D341Med (cell line): ENCODE data around the gene SLC37A2.
A peak's percentile ranks its signal among the peaks of the same experiment; 100 is the strongest.
"Not testable (repeated sequence)": the region's sequence is repeated elsewhere in the genome, so short reads cannot be mapped to it uniquely, and the experiment has no call there.

ENCODE experiments used
- DNase-seq: peaks from one replicate; pipeline ENCODE4 v3.0.0; 2012; ENCODE audit warnings: low spot score

SLC37A2 gene

GRCh38 chr11:125084057-125084416 is 20.9 kb downstream of the SLC37A2 start:
- DNase-seq, result peak; percentile 8

- peak; percentile 9 for DNase-seq
Observed at GRCh38 chr11:125084761-125085231, 21.7 kb downstream of the SLC37A2 start.

GRCh38 chr11:125085301-125086081 is 22.4 kb downstream of the SLC37A2 start:
- DNase-seq, result peak; percentile 34

GRCh38 chr11:125086633-125087296 is 23.7 kb downstream of the SLC37A2 start:
- DNase-seq, result peak; percentile 16

GRCh38 chr11:125088123-125088522 is 25.0 kb downstream of the SLC37A2 start:
- no peak for DNase-seq

- DNase-seq, result peak; percentile 17
Observed at GRCh38 chr11:125088576-125089455, 25.7 kb downstream of the SLC37A2 start.

GRCh38 chr11:125089481-125089880 is 26.4 kb downstream of the SLC37A2 start:
- not testable (repeated sequence) for DNase-seq

GRCh38 chr11:125090151-125090550 is 27.0 kb downstream of the SLC37A2 start:
- DNase-seq, result not testable (repeated sequence)

- peak; percentile 28 for DNase-seq
Observed at GRCh38 chr11:125090816-125091215, 27.7 kb downstream of the SLC37A2 start.

- peak; percentile 81 for DNase-seq
Observed at GRCh38 chr11:125091247-125091876, 28.3 kb downstream of the SLC37A2 start.

GRCh38 chr11:125091877-125092664 is 29.0 kb downstream of the SLC37A2 start:
- no peak for DNase-seq

GRCh38 chr11:125092669-125093068 is 29.6 kb downstream of the SLC37A2 start:
- peak; percentile 20 for DNase-seq

GRCh38 chr11:125093502-125093901 is 30.4 kb downstream of the SLC37A2 start:
- DNase-seq, result no peak

GRCh38 chr11:125094731-125095130 is 31.6 kb downstream of the SLC37A2 start:
- DNase-seq, result no peak

GRCh38 chr11:125100136-125100535 is 37.0 kb downstream of the SLC37A2 start:
- DNase-seq, result no peak

GRCh38 chr11:125101596-125101995 is 38.5 kb downstream of the SLC37A2 start:
- DNase-seq, result no peak

- DNase-seq, result no peak
Observed at GRCh38 chr11:125102025-125102424, 38.9 kb downstream of the SLC37A2 start.

- no peak for DNase-seq
Observed at GRCh38 chr11:125102510-125102909, 39.4 kb downstream of the SLC37A2 start.

- DNase-seq, result no peak
Observed at GRCh38 chr11:125105926-125106325, 42.8 kb downstream of the SLC37A2 start.

- DNase-seq, result no peak
Observed at GRCh38 chr11:125108469-125108868, 45.4 kb downstream of the SLC37A2 start.

- no peak for DNase-seq
Observed at GRCh38 chr11:125110506-125110905, 47.4 kb downstream of the SLC37A2 start.
